GM10266 (cell line): ENCODE results near the gene RSBN1.

Experiments
- DNase-seq: peaks from one replicate; pipeline ENCODE4 v3.0.0; 2012; ENCODE audit errors: extremely low spot score
- TF ChIP-seq, protein P1 (sequence below): IDR thresholded peaks from 2 replicates; pipeline ENCODE4 v1.5.1; 2012; ENCODE audit warnings: mild to moderate bottlenecking, low read depth; ENCODE audit not compliant: control insufficient read depth, insufficient read depth; ENCODE audit errors: missing control alignments

RSBN1 gene

DNA sequence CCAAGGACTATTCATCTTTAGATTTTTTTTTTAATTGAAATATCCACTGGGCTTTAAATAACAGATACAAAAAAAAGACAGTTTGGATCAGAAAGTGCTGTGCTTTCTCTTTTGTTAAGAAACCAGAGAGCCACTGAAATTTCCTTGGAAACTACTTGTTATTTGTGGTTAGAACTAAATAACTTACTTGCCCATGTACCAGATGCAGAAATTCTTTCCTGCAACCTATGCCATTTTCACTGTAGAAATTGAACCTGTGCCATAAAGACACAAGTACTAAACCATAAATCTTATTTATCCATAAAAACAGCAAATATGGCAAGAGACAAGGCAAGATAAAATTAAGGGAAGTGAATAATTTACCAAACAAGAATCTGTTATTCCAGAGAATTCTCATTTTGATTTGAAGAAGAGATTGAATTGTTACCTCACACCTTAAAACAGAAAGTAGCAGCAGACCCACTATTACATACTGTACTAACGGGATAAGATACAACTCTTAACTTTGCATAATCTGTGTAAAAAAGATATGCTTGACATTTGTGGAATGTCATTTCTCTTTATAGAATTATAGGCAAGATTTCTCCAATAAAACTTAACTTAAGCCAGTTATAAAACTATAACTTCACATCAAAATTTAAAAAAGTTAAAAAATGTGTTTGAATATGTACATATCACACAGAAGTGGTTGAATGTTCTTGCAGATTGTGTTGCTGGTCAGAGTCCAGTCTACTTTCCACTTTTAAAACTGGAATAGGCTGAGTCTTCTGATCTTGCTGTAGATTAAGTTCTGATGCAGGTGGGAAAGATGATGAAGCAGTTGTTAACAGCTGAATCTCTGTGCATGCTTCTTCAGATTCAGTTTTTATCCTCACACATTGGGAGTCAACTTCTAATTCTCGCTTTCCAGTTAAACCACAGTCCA, 46.7 kb downstream of the RSBN1 start:
- DNase-seq = no peak
- TF ChIP-seq, protein P1, sequence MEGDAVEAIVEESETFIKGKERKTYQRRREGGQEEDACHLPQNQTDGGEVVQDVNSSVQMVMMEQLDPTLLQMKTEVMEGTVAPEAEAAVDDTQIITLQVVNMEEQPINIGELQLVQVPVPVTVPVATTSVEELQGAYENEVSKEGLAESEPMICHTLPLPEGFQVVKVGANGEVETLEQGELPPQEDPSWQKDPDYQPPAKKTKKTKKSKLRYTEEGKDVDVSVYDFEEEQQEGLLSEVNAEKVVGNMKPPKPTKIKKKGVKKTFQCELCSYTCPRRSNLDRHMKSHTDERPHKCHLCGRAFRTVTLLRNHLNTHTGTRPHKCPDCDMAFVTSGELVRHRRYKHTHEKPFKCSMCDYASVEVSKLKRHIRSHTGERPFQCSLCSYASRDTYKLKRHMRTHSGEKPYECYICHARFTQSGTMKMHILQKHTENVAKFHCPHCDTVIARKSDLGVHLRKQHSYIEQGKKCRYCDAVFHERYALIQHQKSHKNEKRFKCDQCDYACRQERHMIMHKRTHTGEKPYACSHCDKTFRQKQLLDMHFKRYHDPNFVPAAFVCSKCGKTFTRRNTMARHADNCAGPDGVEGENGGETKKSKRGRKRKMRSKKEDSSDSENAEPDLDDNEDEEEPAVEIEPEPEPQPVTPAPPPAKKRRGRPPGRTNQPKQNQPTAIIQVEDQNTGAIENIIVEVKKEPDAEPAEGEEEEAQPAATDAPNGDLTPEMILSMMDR = no peak

DNA sequence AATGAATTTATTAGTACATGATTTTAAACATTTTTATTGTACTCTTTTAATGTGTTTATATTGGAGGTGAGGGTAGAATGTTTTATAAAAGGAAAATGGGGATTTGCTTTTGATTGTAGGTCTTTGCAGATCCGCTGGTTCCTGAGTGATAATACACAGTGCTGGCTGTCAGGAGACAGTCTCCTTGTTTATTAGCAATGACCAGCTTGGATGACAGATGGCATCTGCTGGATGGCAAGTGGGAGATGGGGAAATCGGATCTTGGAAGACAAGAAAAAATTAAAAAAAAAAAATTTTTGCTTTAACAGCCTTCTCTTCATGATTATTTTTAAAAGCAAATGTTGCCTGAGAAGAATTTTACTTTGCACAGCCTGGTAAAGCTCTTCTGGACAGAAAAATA, 48.6 kb downstream of the RSBN1 start:
- TF ChIP-seq, protein P1 = no peak
- DNase-seq = no peak

DNA sequence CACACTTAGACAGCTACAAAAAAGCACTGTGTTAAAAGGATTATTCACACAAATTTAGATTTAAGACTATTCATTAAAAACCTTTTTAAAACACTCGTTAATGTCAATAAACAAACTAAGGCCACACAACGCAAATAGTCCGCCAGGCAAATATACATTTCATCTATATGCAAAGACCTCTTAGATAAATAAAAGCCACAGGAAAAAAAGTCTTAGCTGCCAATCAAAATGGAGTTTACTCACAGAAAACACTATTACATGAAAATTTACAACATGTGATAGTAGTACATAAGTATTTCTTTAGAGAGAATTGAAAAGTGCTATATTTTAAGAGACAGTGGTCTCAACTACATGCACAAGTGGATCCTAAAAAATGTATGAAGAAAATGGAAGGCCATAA, 50.3 kb downstream of the RSBN1 start:
- TF ChIP-seq, protein P1 = no peak
- no peak for DNase-seq

DNA sequence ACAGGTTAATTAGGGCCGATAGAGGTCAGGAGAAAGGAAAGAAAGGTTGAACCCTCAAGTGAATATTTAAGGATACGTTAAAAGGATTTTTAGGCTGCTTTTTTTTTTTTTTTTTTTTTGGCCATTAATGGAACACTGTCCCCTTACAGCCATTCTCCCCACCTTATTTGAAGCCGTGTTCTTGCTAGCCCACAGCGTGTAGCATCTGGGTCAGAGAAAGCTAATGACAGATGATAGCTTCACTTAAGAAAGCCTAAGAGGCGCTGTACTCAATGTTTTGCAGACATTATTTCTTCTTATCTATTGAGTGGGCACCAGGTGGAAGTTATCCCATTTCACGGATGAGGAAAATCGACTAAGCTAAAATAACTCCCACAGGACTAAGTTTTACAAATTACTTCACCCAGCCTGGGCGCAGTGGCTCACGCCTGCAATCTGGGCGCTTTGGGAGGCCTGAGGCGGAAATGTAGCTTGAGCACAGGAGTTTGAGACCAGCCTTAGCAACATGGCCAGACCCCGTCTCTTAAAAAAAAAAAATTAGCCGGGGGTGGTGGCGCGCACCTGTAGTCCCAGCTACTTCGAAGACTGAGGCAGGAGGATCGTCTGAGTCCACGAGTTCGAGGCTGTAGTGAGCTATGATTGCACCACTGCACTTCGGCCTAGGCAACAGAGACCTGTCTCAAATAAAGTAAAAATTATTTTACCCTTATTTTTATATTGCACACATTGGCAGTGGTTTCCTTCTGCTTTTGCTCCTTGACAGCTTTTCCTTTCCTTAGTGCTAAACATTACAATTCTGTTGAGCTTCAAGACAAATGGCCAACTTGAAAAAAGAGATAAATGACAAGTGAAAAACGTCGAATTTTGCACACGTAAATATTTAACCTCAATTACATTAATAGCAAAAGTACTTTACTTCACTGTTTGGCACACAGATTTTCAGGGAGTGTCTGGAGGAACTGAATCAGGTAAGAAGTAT, 51.9 kb downstream of the RSBN1 start:
- TF ChIP-seq, protein P1 = peak; percentile 0
- DNase-seq = no peak

- peak; percentile 76 for DNase-seq
- TF ChIP-seq, protein P1 = no peak
Observed at GRCh38 chr1:113759333-113760101, 52.8 kb downstream of the RSBN1 start, which contains the start of gene PHTF1. Gene PHTF1 (minus strand): TSS chr1:113759486. CDS start chr1:113758703, 783 bp downstream.

GRCh38 chr1:113758631-113759332, 53.5 kb downstream of the RSBN1 start:
- TF ChIP-seq, protein P1 = no peak
- DNase-seq = peak; percentile 82
